ENCODE measurements around the gene SHC1. TPM values are rescaled to one million over a fixed set of nuclear protein-coding genes. Genes with fewer than 3 reads are reported as not detected.
A peak's percentile ranks its signal among the peaks of the same experiment; 100 is the strongest.

SHC1 gene
- total and polyA plus RNA-seq, 2 experiments from 2014 or later = 117 to 211 TPM

- Mint-ChIP-seq H3K4me1 (peaks cover 4% of the 10 kb centered on the region), H3K27ac (no peak within 1 kb of the TSS; the same call in 1 of the 2 replicates), H3K27me3 (ENCODE audit: insufficient read depth, low read depth, poor library complexity) (peaks cover 2% of the 10 kb centered on the region), H3K36me3 (ENCODE audit: low read depth) (peaks cover 74% of the 10 kb centered on the region), H3K9me3 (no peaks in the 10 kb centered on the region), H3K4me3 (no peak within 1 kb of the TSS)
- no peaks in the 10 kb centered on the region for H3K27me3 ChIP-seq (ENCODE audit: insufficient read depth)
- H3K4me1 ChIP-seq (ENCODE audit: insufficient read depth) = peaks cover 9% of the 10 kb centered on the region
- ATAC-seq = peak; percentile 96
- H3K4me2 ChIP-seq = peak within 1 kb of the TSS; percentile 95
- no peak for TF ChIP-seq ZNF462 (CRISPR knock-in tag; IDR thresholded peaks at IDR 0.05)
- no peak for TF ChIP-seq EZH2 (IDR thresholded peaks at IDR 0.05; ENCODE audit: low read depth, unreplicated experiment)
- TF ChIP-seq POLR2AphosphoS5 (IDR thresholded peaks at IDR 0.05; ENCODE audit: low read depth) = peak; percentile 80
- peak; percentile 19; the same call in 1 of the 2 replicates for TF ChIP-seq NANOG (IDR thresholded peaks at IDR 0.05; ENCODE audit: borderline replicate concordance)
- TF ChIP-seq CREB1 (CRISPR knock-in tag; IDR thresholded peaks at IDR 0.05; ENCODE audit: low read depth) = peak; percentile 79
- H2AFZ ChIP-seq = no peak within 1 kb of the TSS
- peaks cover 71% of the 10 kb centered on the region for H3K79me2 ChIP-seq (replicated peaks; ENCODE audit: insufficient read depth)
- peaks cover 26% of the 10 kb centered on the region for H3K36me3 ChIP-seq (ENCODE audit: insufficient read depth)
- peaks cover 17% of the 10 kb centered on the region; the same call in 1 of the 2 replicates for H4K20me1 ChIP-seq (replicated peaks; ENCODE audit: insufficient read depth)
- peak within 1 kb of the TSS; percentile 69 for H3K4me3 ChIP-seq
- peak; percentile 100 for DNase-seq (ENCODE audit: low spot score)
- no peaks in the 10 kb centered on the region for H3K9me2 ChIP-seq (ENCODE audit: insufficient read depth)
- peak within 1 kb of the TSS; percentile 98 for H3K27ac ChIP-seq (ENCODE audit: low read depth)
- peaks cover 23% of the 10 kb centered on the region for H3F3A ChIP-seq (replicated peaks; ENCODE audit: low read depth)
Observed at GRCh38 chr1:154982897-154983648, 12.5 kb upstream of the SHC1 start, which contains the start of gene FLAD1. Gene FLAD1, plus strand, starts transcription at chr1:154983344. Its CDS starts 351 bp downstream, at chr1:154983695.
